ENCODE results near the gene USP9Y. TPM values are rescaled to one million over a fixed set of nuclear protein-coding genes. Genes with fewer than 3 reads are reported as not detected.
A peak's percentile ranks its signal among the peaks of the same experiment; 100 is the strongest.

Gene USP9Y
- total and polyA plus RNA-seq, 2 experiments from 2014 or later = not detected

GRCh38 chrY:12896973-12897372 is 195.9 kb downstream of the USP9Y start:
- Histone ChIP-seq H3K27me3 (no peaks in the 10 kb centered on the region), H3K4me3 (no peak overlapping the region), H3K4me1 (ENCODE audit: low read depth) (no peaks in the 10 kb centered on the region), H3K27ac (no peak overlapping the region), H3K9me3 (ENCODE audit: low read depth) (no peaks in the 10 kb centered on the region), H3K36me3 (no peaks in the 10 kb centered on the region)
- TF ChIP-seq CTCF (IDR thresholded peaks at IDR 0.05; ENCODE audit: low read depth, low read length) = no peak
- no peak for DNase-seq (ENCODE audit: low read depth in 1 of 2, low spot score in 1 of 2)

GRCh38 chrY:12898604-12899003 is 197.6 kb downstream of the USP9Y start:
- Histone ChIP-seq H3K27ac (no peak overlapping the region), H3K36me3 (no peaks in the 10 kb centered on the region), H3K4me3 (no peak overlapping the region), H3K27me3 (no peaks in the 10 kb centered on the region), H3K4me1 (ENCODE audit: low read depth) (no peaks in the 10 kb centered on the region), H3K9me3 (ENCODE audit: low read depth) (no peaks in the 10 kb centered on the region)
- no peak for DNase-seq (ENCODE audit: low read depth in 1 of 2, low spot score in 1 of 2)
- TF ChIP-seq CTCF (IDR thresholded peaks at IDR 0.05; ENCODE audit: low read depth, low read length) = no peak

DNA sequence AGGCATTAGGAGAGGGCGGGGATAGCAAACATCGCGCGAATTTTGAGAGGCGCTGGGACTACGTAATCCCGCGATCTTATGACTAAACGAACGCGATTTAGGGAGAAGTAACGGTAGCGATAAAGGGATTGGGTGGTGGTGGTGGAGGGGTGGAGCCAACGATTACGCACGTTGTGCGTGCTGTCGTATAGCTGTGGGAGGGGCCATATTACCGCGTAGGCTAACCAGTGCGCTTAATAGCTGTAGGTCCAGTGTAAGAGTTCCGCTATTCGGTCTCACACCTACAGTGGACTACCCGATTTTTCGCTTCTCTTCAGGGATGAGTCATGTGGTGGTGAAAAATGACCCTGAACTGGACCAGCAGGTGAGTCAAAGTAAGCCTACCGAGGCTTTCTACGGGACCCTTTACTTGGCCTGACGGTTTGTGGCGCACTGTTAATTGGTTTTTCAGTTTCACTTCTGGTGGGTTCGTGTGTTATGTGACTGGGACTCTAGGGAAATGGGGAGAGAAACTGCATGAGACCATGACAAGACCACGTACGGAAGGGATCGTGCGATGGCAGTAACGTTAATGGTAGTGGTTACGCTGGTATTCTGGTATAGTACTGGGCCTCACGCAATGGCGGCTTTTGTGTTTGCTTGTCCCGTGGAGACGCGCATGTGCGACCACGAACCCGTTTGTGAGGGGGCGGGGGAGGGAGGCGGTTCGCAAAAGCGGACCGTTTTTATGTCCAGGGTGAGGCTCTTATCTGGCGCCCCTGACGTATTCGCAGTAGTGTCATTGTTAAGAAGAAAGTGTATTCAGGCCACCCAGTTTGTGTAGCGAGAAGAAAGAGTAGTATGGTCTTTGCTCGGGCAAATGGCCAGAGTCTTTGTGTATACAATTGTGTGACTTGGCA is 203.8 kb downstream of the USP9Y start, which contains the start of gene DDX3Y:
DDX3Y (plus strand) TSS at position 251 of the 899 bp plus-strand sequence; CDS start at position 320, 69 bp downstream.
- no peak within 1 kb of the TSS for H3K4me3 ChIP-seq
- no peaks in the 10 kb centered on the region for H3K36me3 ChIP-seq
- H3K9me3 ChIP-seq (ENCODE audit: low read depth) = no peaks in the 10 kb centered on the region
- DNase-seq (ENCODE audit: low read depth in 1 of 2, low spot score in 1 of 2) = peak in 1 of 2 donors; percentile 96
- no peaks in the 10 kb centered on the region for H3K27me3 ChIP-seq
- H3K4me1 ChIP-seq (ENCODE audit: low read depth) = no peaks in the 10 kb centered on the region
- H3K27ac ChIP-seq = no peak within 1 kb of the TSS
- TF ChIP-seq CTCF (IDR thresholded peaks at IDR 0.05; ENCODE audit: low read depth, low read length) = no peak

GRCh38 chrY:12905517-12905872 is 204.5 kb downstream of the USP9Y start:
- Histone ChIP-seq H3K27ac (no peak overlapping the region), H3K4me1 (ENCODE audit: low read depth) (no peaks in the 10 kb centered on the region), H3K4me3 (no peak overlapping the region), H3K27me3 (no peaks in the 10 kb centered on the region), H3K36me3 (no peaks in the 10 kb centered on the region), H3K9me3 (ENCODE audit: low read depth) (no peaks in the 10 kb centered on the region)
- TF ChIP-seq CTCF (IDR thresholded peaks at IDR 0.05; ENCODE audit: low read depth, low read length) = no peak
- DNase-seq (ENCODE audit: low read depth in 1 of 2, low spot score in 1 of 2) = peak in 1 of 2 donors; percentile 80

DNA sequence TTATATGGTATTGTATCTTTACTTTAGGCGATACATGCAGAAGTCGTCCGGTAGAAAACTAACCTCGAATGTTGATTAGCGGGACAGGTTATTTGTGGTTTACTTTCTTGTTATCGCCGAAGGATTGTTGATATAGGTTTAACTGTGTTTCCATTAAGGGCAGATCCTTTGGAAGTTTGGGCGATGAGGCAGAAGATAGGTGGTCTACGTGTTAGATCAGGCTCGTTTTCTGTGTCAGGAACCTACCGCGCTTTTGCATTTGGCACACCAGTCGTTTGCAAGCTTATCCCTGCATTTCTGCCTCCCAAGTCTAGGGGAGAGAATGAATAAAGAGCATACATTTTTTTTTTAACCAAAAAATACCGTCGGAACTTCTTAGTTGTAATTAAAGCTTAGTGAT is 204.9 kb downstream of the USP9Y start:
- DNase-seq (ENCODE audit: low read depth in 1 of 2, low spot score in 1 of 2) = peak in 1 of 2 donors; percentile 13
- Histone ChIP-seq H3K27ac (no peak overlapping the region), H3K4me1 (ENCODE audit: low read depth) (no peaks in the 10 kb centered on the region), H3K4me3 (no peak overlapping the region), H3K9me3 (ENCODE audit: low read depth) (no peaks in the 10 kb centered on the region), H3K27me3 (no peaks in the 10 kb centered on the region), H3K36me3 (no peaks in the 10 kb centered on the region)
- no peak for TF ChIP-seq CTCF (IDR thresholded peaks at IDR 0.05; ENCODE audit: low read depth, low read length)

Other genes starting within 250 kb of the USP9Y start
- not detected in 2 replicates for gene DDX3Y, start 203.6 kb downstream of the USP9Y start, total RNA-seq
- gene DDX3Y, start 203.6 kb downstream of the USP9Y start, polyA plus RNA-seq = 0.04 TPM in 1 of 2 replicates, not detected in the other